PC-9 (cell line): ENCODE data around the gene FOSL2. TPM values are rescaled to one million over a fixed set of nuclear protein-coding genes. Genes with fewer than 3 reads are reported as not detected.

Experiments
- BruUV-seq: library from RNA; stranded (reverse); fragments of 400-500 nt; replicated peaks from 2 replicates; lab custom pipeline; 2021; lab: Mats Ljungman, UMichigan
- CTCF ChIA-PET: fragments of 300-600 bp; sonication (Branson Sonifier 250); formaldehyde crosslinking; loops from one replicate; lab custom pipeline; 2022; ENCODE audit warnings: antibody characterized with exemption; lab: Charles Lee
- POLR2A ChIA-PET: fragments of 300-600 bp; sonication (Branson Sonifier 250); formaldehyde crosslinking; loops from one replicate; lab custom pipeline; 2022; ENCODE audit warnings: antibody characterized with exemption; ENCODE audit not compliant: unreplicated experiment; lab: Charles Lee
- DNase-seq, 2 experiments: peaks; one replicate each; pipeline versions ENCODE4 v3.0.0 to v3.0.0-alpha.2; 2015 to 2022; ENCODE audit warnings: mixed read lengths in 1 of 2
- H2AFZ ChIP-seq: fragments of 200-600 bp; sonication (generic); 2 replicates; pipeline ENCODE4 v1.8.1; 2017; ENCODE audit warnings: antibody characterized with exemption
- H3F3A ChIP-seq: fragments of 200-600 bp; sonication (generic); 2 replicates; pipeline ENCODE4 v1.8.1; 2017; ENCODE audit warnings: antibody characterized with exemption, mild to moderate bottlenecking, low read depth; ENCODE audit not compliant: insufficient read depth
- H3K27ac ChIP-seq: fragments of 200-600 bp; sonication (generic); 2 replicates; pipeline ENCODE4 v1.6.1; 2016; ENCODE audit warnings: mixed run types
- H3K27me3 ChIP-seq: fragments of 200-600 bp; sonication (generic); 2 replicates; pipeline ENCODE4 v1.6.1; 2016; ENCODE audit warnings: low read depth, mixed run types; ENCODE audit not compliant: insufficient read depth
- H3K36me3 ChIP-seq: fragments of 200-600 bp; sonication (generic); 2 replicates; pipeline ENCODE4 v1.6.1; 2016; ENCODE audit warnings: low read depth, mixed run types
- H3K4me1 ChIP-seq: fragments of 200-600 bp; sonication (generic); replicated peaks from 2 replicates; pipeline ENCODE4 v1.6.1; 2016; ENCODE audit warnings: mixed run types; ENCODE audit not compliant: insufficient read depth
- H3K4me2 ChIP-seq: fragments of 200-600 bp; sonication (generic); 2 replicates; pipeline ENCODE4 v1.6.1; 2017; ENCODE audit warnings: mixed run types
- H3K4me3 ChIP-seq: fragments of 200-600 bp; sonication (generic); 2 replicates; pipeline ENCODE4 v1.6.1; 2016; ENCODE audit warnings: mixed run types
- H3K79me2 ChIP-seq: fragments of 200-600 bp; sonication (generic); 2 replicates; pipeline ENCODE4 v1.6.1; 2017; ENCODE audit warnings: low read depth, mixed run types
- H3K9me2 ChIP-seq: fragments of 200-600 bp; sonication (generic); 2 replicates; pipeline ENCODE4 v1.8.1; 2017; ENCODE audit warnings: mild to moderate bottlenecking; ENCODE audit not compliant: insufficient read depth
- H3K9me3 ChIP-seq: fragments of 200-600 bp; sonication (generic); 2 replicates; pipeline ENCODE4 v1.8.1; 2016; ENCODE audit warnings: low read depth; ENCODE audit not compliant: insufficient read depth
- H4K20me1 ChIP-seq: fragments of 200-600 bp; sonication (generic); 2 replicates; pipeline ENCODE4 v1.8.1; 2017; ENCODE audit not compliant: insufficient read depth
- EZH2 ChIP-seq: fragments of 200-600 bp; sonication (generic); IDR thresholded peaks from 2 replicates; pipeline ENCODE4 v1.8.0; 2017; ENCODE audit warnings: antibody characterized with exemption, low read depth
- intact Hi-C: fragments of 100-400 bp; cut with micrococcal nuclease; formaldehyde crosslinking; loops from one replicate; pipeline ENCODE4 v1.10.0; 2022; ENCODE audit not compliant: unreplicated experiment
- total RNA-seq: library from RNA; stranded (reverse); gene quantifications from 2 replicates; pipeline ENCODE4 v1.2.3, GENCODE V29; 2021
- TF ChIP-seq, protein P1 (sequence below): fragments of 200-600 bp; sonication (generic); conservative IDR thresholded peaks from 2 replicates; pipeline ENCODE4 v1.6.1; 2017; ENCODE audit warnings: mixed run types, antibody characterized with exemption, mild to moderate bottlenecking, moderate library complexity

The FOSL2 gene
- total RNA-seq, 1 experiment from 2014 or later, result 60.0 TPM

DNA sequence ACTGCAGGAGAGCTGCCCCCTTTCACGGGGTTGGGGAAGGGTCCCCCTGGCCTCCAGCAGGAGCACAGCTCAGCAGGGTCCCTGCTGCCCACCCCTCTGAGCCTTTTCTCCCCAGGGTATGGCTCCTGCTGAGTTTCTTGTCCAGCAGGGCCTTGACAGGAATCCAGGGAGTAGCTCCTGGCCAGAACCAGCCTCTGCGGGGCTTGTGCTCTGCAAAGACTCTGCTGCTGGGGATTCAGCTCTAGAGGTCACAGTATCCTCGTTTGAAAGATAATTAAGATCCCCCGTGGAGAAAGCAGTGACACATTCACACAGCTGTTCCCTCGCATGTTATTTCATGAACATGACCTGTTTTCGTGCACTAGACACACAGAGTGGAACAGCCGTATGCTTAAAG is 21.2 kb downstream of the FOSL2 start:
- ChIA-PET POLR2A (interaction anchor here (0.7 kb wide), 1 partner anchor 12 kb away, joined by 3 read pairs; no protein-coding TSS in a partner anchor), CTCF (no interaction called here)

GRCh38 chr2:28414583-28414982 is 21.9 kb downstream of the FOSL2 start:
- POLR2A ChIA-PET, result no interaction called here
- H3K79me2 ChIP-seq, result peaks cover 21% of the 10 kb centered on the region; the same call in 1 of the 2 replicates
- BruUV-seq, result no TSS peak

More for the DNA sequence above, 21.2 kb downstream of the FOSL2 start:
- DNase-seq, result no peak
- H3K79me2 ChIP-seq, result peaks cover 23% of the 10 kb centered on the region
- TF ChIP-seq EZH2, result no peak
- TF ChIP-seq, protein P1, sequence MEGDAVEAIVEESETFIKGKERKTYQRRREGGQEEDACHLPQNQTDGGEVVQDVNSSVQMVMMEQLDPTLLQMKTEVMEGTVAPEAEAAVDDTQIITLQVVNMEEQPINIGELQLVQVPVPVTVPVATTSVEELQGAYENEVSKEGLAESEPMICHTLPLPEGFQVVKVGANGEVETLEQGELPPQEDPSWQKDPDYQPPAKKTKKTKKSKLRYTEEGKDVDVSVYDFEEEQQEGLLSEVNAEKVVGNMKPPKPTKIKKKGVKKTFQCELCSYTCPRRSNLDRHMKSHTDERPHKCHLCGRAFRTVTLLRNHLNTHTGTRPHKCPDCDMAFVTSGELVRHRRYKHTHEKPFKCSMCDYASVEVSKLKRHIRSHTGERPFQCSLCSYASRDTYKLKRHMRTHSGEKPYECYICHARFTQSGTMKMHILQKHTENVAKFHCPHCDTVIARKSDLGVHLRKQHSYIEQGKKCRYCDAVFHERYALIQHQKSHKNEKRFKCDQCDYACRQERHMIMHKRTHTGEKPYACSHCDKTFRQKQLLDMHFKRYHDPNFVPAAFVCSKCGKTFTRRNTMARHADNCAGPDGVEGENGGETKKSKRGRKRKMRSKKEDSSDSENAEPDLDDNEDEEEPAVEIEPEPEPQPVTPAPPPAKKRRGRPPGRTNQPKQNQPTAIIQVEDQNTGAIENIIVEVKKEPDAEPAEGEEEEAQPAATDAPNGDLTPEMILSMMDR, result no peak
- H3K4me3 ChIP-seq, result no peak overlapping the region
- H2AFZ ChIP-seq, result no peak overlapping the region
- H3F3A ChIP-seq, result peaks cover 89% of the 10 kb centered on the region
- intact Hi-C loops, result no loop called here
- no peaks in the 10 kb centered on the region for H3K4me1 ChIP-seq
- H4K20me1 ChIP-seq, result peaks cover 72% of the 10 kb centered on the region
- peaks cover 67% of the 10 kb centered on the region for H3K36me3 ChIP-seq
- no peaks in the 10 kb centered on the region for H3K27me3 ChIP-seq
- no peaks in the 10 kb centered on the region for H3K9me2 ChIP-seq
- no peak overlapping the region for H3K4me2 ChIP-seq
- no peaks in the 10 kb centered on the region for H3K9me3 ChIP-seq
- H3K27ac ChIP-seq, result no peak overlapping the region
- BruUV-seq, result no TSS peak

DNA sequence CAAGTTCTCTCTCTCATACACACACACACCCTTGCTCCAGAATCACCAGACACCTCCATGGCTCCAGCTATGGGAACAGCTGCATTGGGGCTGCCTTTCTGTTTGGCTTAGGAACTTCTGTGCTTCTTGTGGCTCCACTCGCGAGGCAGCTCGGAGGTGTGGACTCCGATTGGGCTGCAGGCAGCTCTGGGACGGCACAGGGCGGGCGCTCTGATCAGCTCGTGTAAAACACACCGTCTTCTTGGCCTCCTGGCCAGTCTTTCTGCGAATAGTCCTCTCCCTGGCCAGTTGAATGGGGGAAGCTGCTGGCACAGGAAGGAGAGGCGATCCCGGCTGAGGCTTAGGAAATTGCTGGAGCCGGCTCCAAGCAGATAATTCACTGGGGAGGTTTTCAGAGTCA is 22.4 kb downstream of the FOSL2 start:
- ChIA-PET POLR2A (no interaction called here), CTCF (interaction anchor here (1.0 kb wide), 1 partner anchor 731 kb away, joined by 3 read pairs; no protein-coding TSS in a partner anchor)
- H4K20me1 ChIP-seq, result peaks cover 62% of the 10 kb centered on the region
- no peak for TF ChIP-seq EZH2
- TF ChIP-seq, protein P1, result no peak
- no peak for DNase-seq
- H3K4me3 ChIP-seq, result no peak overlapping the region
- no peak overlapping the region for H3K4me2 ChIP-seq
- peaks cover 60% of the 10 kb centered on the region for H3K36me3 ChIP-seq
- no peak overlapping the region for H2AFZ ChIP-seq
- H3F3A ChIP-seq, result peaks cover 91% of the 10 kb centered on the region
- H3K27me3 ChIP-seq, result no peaks in the 10 kb centered on the region
- H3K27ac ChIP-seq, result no peak overlapping the region
- no TSS peak for BruUV-seq
- intact Hi-C loops, result no loop called here
- H3K4me1 ChIP-seq, result no peaks in the 10 kb centered on the region
- H3K9me3 ChIP-seq, result no peaks in the 10 kb centered on the region
- peaks cover 18% of the 10 kb centered on the region; the same call in 1 of the 2 replicates for H3K79me2 ChIP-seq
- H3K9me2 ChIP-seq, result no peaks in the 10 kb centered on the region

More at GRCh38 chr2:28414583-28414982, 21.9 kb downstream of the FOSL2 start:
- no peak for DNase-seq
- peaks cover 60% of the 10 kb centered on the region for H3K36me3 ChIP-seq
- no peak overlapping the region for H2AFZ ChIP-seq
- H3K4me1 ChIP-seq, result no peaks in the 10 kb centered on the region
- no peaks in the 10 kb centered on the region for H3K9me3 ChIP-seq
- no peak overlapping the region for H3K4me2 ChIP-seq
- intact Hi-C loops, result no loop called here
- CTCF ChIA-PET, result interaction anchor here (1.0 kb wide), 1 partner anchor 731 kb away, joined by 3 read pairs; no protein-coding TSS in a partner anchor
- peaks cover 65% of the 10 kb centered on the region for H4K20me1 ChIP-seq
- TF ChIP-seq, protein P1, result no peak
- H3K27ac ChIP-seq, result no peak overlapping the region
- H3K9me2 ChIP-seq, result no peaks in the 10 kb centered on the region
- peaks cover 91% of the 10 kb centered on the region for H3F3A ChIP-seq
- H3K27me3 ChIP-seq, result no peaks in the 10 kb centered on the region
- H3K4me3 ChIP-seq, result no peak overlapping the region
